GM19043 (cell line): ENCODE data around the gene MCM8.

Source experiments
- ATAC-seq: cut with Tn5 transposase; IDR thresholded peaks from one replicate; pipeline ENCODE4 v1.9.1; 2021; ENCODE audit warnings: low read depth; ENCODE audit not compliant: unreplicated experiment

The MCM8 gene

GRCh38 chr20:6040540-6040939 lies 90.1 kb downstream of the MCM8 start:
- no peak for ATAC-seq

DNA sequence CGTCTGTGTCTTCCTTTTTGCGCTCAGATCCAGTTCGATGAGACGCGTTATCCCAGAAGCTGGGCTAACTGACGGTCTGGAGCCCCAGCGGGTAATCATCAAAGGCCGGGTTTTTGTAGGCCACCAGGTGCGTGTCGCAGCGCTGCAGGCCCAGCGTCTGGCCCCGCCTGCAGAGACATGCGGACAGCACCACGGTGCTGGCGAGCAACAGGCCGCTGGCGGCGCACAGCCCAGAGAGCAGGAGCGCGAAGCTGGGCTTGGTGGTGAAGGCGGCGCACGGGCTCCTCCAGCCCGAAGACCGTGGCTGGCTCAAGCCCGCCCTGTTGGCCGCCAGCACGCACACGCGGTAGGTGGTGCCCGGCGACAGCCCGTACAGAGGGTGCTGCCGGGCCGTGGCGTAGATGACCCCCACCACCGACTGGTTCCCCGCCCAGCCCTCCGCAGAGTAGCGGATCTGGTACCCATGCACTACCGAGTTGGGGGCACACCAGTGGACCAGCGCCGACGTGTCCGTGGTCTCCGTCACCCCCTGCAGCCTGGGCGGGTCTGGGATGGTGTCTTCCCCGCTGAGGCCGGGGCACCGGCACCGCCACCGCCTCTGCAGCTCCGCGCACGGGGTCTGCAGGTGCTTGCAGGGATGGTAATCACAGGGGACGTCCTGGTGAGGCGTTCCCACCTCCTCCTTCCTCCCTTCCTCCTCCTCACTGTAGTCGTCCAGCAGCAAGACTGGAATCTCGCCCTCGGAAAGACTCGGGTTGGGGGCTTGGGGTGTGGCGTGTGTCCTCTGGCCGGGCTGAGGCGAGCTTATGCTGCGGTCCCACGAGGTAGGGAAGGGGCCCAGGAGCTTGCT lies 90.7 kb downstream of the MCM8 start:
- no peak for ATAC-seq

- no peak for ATAC-seq
Observed at GRCh38 chr20:6041808-6042265, 91.4 kb downstream of the MCM8 start.

DNA sequence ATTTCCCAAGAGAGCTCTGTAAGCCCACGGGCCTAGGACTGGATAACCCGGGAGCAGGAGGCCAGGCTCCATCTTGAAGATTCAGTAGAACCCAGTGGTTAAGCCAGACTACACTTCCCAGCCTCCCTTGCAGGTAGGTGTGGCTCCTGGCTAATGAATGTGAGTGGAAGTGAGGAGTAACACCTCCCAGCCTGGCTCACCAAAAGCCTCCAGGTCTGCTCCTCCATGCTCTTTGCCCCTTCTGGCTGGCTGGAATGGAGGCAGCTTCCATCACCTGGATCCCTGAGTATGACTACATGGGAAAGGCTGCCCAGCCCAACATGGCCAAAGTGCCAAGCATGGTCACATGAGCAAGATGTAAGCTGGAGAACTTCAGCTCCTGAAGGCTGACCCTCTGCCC lies 93.7 kb downstream of the MCM8 start:
- no peak for ATAC-seq

GRCh38 chr20:6045566-6045965 lies 95.1 kb downstream of the MCM8 start:
- ATAC-seq = no peak

DNA sequence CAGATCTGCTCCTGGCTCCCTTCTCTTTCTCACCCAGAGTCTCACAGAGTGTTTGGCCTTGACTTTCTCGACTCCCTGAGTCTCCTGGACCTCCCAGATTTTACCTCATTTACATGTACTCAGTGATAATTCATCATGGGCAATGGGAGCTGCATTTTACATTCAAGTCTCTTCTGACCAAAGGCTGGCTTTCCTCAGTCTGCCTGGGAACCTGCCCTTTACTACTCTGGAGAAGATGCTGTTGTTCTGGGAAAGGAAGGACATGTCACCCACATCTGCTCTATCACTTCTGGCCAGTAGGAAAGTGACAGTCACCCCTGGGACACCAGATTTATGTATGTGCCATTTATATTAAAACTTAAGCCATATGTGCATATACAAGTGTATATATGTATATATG lies 96.0 kb downstream of the MCM8 start:
- ATAC-seq = no peak

DNA sequence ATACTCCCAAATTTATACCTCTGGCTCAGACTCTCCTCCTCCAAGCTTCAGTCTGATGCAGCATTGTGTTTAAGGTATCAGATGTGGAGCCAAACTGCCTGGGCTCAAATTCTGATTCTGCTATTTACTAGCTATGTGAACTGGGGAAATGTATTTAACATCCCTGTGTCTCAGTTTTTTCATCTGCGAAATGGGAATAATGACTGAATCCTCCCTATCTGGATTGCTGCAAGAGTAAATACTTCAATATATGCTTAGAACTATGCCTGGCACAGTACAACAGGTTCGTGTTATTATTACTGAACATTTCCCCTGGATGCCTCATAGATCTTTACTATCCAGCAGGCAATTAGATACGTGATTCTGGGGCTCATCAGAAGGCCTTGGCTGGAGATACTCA lies 97.9 kb downstream of the MCM8 start:
- ATAC-seq = no peak
